HEK293 (cell line): ENCODE results near the gene SLC25A30.

Experiments used
- GLI2 ChIP-seq: fragments of 450-650 bp; formaldehyde crosslinking; IDR thresholded peaks from 2 replicates; pipeline ENCODE4; 2017; ENCODE audit warnings: missing biosample characterization, missing genetic modification characterization, low read depth, borderline replicate concordance
- GLIS1 ChIP-seq: fragments of 450-650 bp; formaldehyde crosslinking; IDR thresholded peaks from 2 replicates; pipeline ENCODE4 v1.5.1; 2016; ENCODE audit warnings: missing biosample characterization, missing genetic modification characterization
- HOXA7 ChIP-seq: sonication (generic); formaldehyde crosslinking; IDR thresholded peaks from 2 replicates; pipeline ENCODE4 v1.8.1; 2022; ENCODE audit warnings: missing genetic modification reagents, borderline replicate concordance
- KLF8 ChIP-seq: fragments of 450-650 bp; formaldehyde crosslinking; IDR thresholded peaks from 2 replicates; pipeline ENCODE4 v1.5.1; 2016; ENCODE audit warnings: missing biosample characterization, missing genetic modification characterization
- KLF9 ChIP-seq: fragments of 450-650 bp; formaldehyde crosslinking; IDR thresholded peaks from 2 replicates; pipeline ENCODE4 v1.5.1; 2016; ENCODE audit warnings: missing biosample characterization, missing genetic modification characterization, low read depth
- SETDB1 ChIP-seq: IDR thresholded peaks from one replicate; pipeline ENCODE4 v1.6.1; 2017; ENCODE audit warnings: mild to moderate bottlenecking, low read length, moderate library complexity, mixed read lengths; ENCODE audit not compliant: insufficient read length
- YY2 ChIP-seq: fragments of 450-650 bp; formaldehyde crosslinking; IDR thresholded peaks from 2 replicates; pipeline ENCODE4 v1.5.1; 2016; ENCODE audit warnings: missing biosample characterization, missing genetic modification characterization
- ZBTB17 ChIP-seq: fragments of 450-650 bp; formaldehyde crosslinking; IDR thresholded peaks from 2 replicates; pipeline ENCODE4 v1.5.1; 2016; ENCODE audit warnings: missing biosample characterization, missing genetic modification characterization
- ZBTB20 ChIP-seq: fragments of 450-650 bp; formaldehyde crosslinking; IDR thresholded peaks from 2 replicates; pipeline ENCODE4 v1.5.1; 2016; ENCODE audit warnings: missing biosample characterization, missing genetic modification characterization
- ZIC2 ChIP-seq: fragments of 450-650 bp; formaldehyde crosslinking; IDR thresholded peaks from 2 replicates; pipeline ENCODE4 v1.5.1; 2016; ENCODE audit warnings: missing biosample characterization, missing genetic modification characterization
- ZNF133 ChIP-seq: fragments of 450-650 bp; formaldehyde crosslinking; IDR thresholded peaks from 2 replicates; pipeline ENCODE4 v1.5.1; 2016; ENCODE audit warnings: missing biosample characterization, missing genetic modification characterization
- ZNF138 ChIP-seq: fragments of 450-650 bp; formaldehyde crosslinking; IDR thresholded peaks from 2 replicates; pipeline ENCODE4 v1.5.1; 2016; ENCODE audit warnings: missing biosample characterization, missing genetic modification characterization, borderline replicate concordance
- ZNF146 ChIP-seq: fragments of 450-650 bp; formaldehyde crosslinking; IDR thresholded peaks from 2 replicates; pipeline ENCODE4 v1.5.1; 2016; ENCODE audit warnings: missing biosample characterization, missing genetic modification characterization
- ZNF292 ChIP-seq: fragments of 450-650 bp; formaldehyde crosslinking; IDR thresholded peaks from 2 replicates; pipeline ENCODE4 v1.5.1; 2016; ENCODE audit warnings: low read depth, missing biosample characterization, missing genetic modification characterization, borderline replicate concordance
- ZNF426 ChIP-seq: fragments of 450-650 bp; formaldehyde crosslinking; IDR thresholded peaks from 2 replicates; pipeline ENCODE4 v1.5.1; 2017; ENCODE audit warnings: missing biosample characterization, missing genetic modification characterization, mild to moderate bottlenecking, inconsistent platforms, moderate library complexity
- ZNF48 ChIP-seq: fragments of 450-650 bp; formaldehyde crosslinking; IDR thresholded peaks from 2 replicates; pipeline ENCODE4 v1.5.1; 2016; ENCODE audit warnings: missing biosample characterization, missing genetic modification characterization
- ZNF501 ChIP-seq: fragments of 450-650 bp; formaldehyde crosslinking; IDR thresholded peaks from 2 replicates; pipeline ENCODE4 v1.5.1; 2016; ENCODE audit warnings: missing biosample characterization, missing genetic modification characterization
- ZNF510 ChIP-seq: fragments of 450-650 bp; formaldehyde crosslinking; IDR thresholded peaks from 2 replicates; pipeline ENCODE4 v1.5.1; 2018; ENCODE audit warnings: mild to moderate bottlenecking, missing genetic modification characterization, missing biosample characterization; ENCODE audit not compliant: insufficient replicate concordance
- ZNF555 ChIP-seq: fragments of 450-650 bp; formaldehyde crosslinking; conservative IDR thresholded peaks from 2 replicates; pipeline ENCODE4 v1.5.1; 2017; ENCODE audit warnings: missing biosample characterization, mild to moderate bottlenecking, missing genetic modification characterization, inconsistent platforms
- ZNF600 ChIP-seq: fragments of 450-650 bp; formaldehyde crosslinking; IDR thresholded peaks from 2 replicates; pipeline ENCODE4 v1.5.1; 2016; ENCODE audit warnings: missing biosample characterization, missing genetic modification characterization
- ZNF747 ChIP-seq: fragments of 450-650 bp; formaldehyde crosslinking; IDR thresholded peaks from 2 replicates; pipeline ENCODE4 v1.5.1; 2016; ENCODE audit warnings: missing biosample characterization, missing genetic modification characterization
- ZNF768 ChIP-seq: fragments of 450-650 bp; formaldehyde crosslinking; IDR thresholded peaks from 2 replicates; pipeline ENCODE4 v1.5.1; 2018; ENCODE audit warnings: missing biosample characterization, mild to moderate bottlenecking, missing genetic modification characterization
- ZNF777 ChIP-seq: fragments of 450-650 bp; formaldehyde crosslinking; IDR thresholded peaks from 2 replicates; pipeline ENCODE4 v1.5.1; 2017; ENCODE audit warnings: missing biosample characterization, missing genetic modification characterization, borderline replicate concordance
- TF ChIP-seq, protein P1 (sequence below): fragments of 450-650 bp; formaldehyde crosslinking; IDR thresholded peaks from 2 replicates; pipeline ENCODE4 v1.5.1; 2016; ENCODE audit warnings: missing biosample characterization, missing genetic modification characterization
- TF ChIP-seq, protein P2 (sequence below): fragments of 450-650 bp; formaldehyde crosslinking; IDR thresholded peaks from 2 replicates; pipeline ENCODE4 v1.5.1; 2017; ENCODE audit warnings: missing biosample characterization, missing genetic modification characterization
- TF ChIP-seq, protein P3 (sequence below): fragments of 450-650 bp; formaldehyde crosslinking; IDR thresholded peaks from 2 replicates; pipeline ENCODE4 v1.5.1; 2016; ENCODE audit warnings: missing biosample characterization, missing genetic modification characterization
- TF ChIP-seq, protein P4 (sequence below): fragments of 450-650 bp; formaldehyde crosslinking; IDR thresholded peaks from 2 replicates; pipeline ENCODE4 v1.5.1; 2017; ENCODE audit warnings: missing biosample characterization, missing genetic modification characterization
- TF ChIP-seq, protein P5 (sequence below): fragments of 450-650 bp; formaldehyde crosslinking; IDR thresholded peaks from 2 replicates; pipeline ENCODE4 v1.5.1; 2016; ENCODE audit warnings: missing biosample characterization, missing genetic modification characterization

SLC25A30 gene

DNA sequence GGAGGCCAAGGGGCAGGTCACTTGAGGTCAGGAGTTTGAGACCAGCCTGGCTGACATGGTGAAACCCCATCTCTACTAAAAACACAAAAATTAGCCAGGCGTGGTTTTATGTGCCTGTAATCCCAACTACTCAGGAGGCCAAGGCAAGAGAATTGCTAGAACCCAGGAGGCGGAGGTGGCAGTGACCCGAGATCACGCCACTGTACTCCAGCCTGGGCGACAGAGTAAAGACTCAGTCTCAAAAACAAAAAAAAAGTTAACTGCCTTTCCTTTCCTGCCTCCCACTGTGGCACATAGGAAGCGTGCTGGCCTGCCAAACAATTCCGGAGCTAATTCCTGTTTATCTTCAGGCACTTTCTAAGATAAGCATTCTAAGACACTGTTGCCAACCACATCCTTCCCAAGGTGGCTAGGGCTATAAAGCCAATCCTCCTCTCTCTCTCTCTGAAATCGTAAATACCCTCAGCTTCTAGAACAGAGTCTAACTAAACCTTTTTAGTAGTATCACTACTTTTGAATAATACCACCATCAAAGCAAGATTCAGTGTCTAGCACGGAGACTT lies 21.6 kb downstream of the SLC25A30 start (continued):
- TF ChIP-seq, protein P1, sequence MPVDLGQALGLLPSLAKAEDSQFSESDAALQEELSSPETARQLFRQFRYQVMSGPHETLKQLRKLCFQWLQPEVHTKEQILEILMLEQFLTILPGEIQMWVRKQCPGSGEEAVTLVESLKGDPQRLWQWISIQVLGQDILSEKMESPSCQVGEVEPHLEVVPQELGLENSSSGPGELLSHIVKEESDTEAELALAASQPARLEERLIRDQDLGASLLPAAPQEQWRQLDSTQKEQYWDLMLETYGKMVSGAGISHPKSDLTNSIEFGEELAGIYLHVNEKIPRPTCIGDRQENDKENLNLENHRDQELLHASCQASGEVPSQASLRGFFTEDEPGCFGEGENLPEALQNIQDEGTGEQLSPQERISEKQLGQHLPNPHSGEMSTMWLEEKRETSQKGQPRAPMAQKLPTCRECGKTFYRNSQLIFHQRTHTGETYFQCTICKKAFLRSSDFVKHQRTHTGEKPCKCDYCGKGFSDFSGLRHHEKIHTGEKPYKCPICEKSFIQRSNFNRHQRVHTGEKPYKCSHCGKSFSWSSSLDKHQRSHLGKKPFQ (tag by site-specific recombination), result no peak
- TF ChIP-seq ZNF146 (tag by site-specific recombination) (no peak), YY2 (tag by site-specific recombination) (no peak), ZNF600 (tag by site-specific recombination) (peak; percentile 87), GLI2 (no peak), ZNF138 (tag by site-specific recombination) (no peak), ZNF48 (tag by site-specific recombination) (no peak), GLIS1 (tag by site-specific recombination) (peak; percentile 81), KLF9 (tag by site-specific recombination) (no peak), ZNF510 (tag by site-specific recombination) (no peak), ZNF426 (no peak), ZNF133 (tag by site-specific recombination) (no peak), ZIC2 (tag by site-specific recombination) (peak; percentile 67), ZNF747 (tag by site-specific recombination) (no peak), ZBTB20 (tag by site-specific recombination) (no peak), HOXA7 (CRISPR knock-in tag) (no peak), SETDB1 (no peak), ZNF555 (no peak), ZNF501 (tag by site-specific recombination) (no peak), ZNF777 (tag by site-specific recombination) (no peak), ZNF768 (no peak), ZNF292 (tag by site-specific recombination) (no peak), KLF8 (no peak), ZBTB17 (tag by site-specific recombination) (0 out of 2 replicates have a peak, but pooled peaks have one; percentile 18)
- TF ChIP-seq, protein P2, sequence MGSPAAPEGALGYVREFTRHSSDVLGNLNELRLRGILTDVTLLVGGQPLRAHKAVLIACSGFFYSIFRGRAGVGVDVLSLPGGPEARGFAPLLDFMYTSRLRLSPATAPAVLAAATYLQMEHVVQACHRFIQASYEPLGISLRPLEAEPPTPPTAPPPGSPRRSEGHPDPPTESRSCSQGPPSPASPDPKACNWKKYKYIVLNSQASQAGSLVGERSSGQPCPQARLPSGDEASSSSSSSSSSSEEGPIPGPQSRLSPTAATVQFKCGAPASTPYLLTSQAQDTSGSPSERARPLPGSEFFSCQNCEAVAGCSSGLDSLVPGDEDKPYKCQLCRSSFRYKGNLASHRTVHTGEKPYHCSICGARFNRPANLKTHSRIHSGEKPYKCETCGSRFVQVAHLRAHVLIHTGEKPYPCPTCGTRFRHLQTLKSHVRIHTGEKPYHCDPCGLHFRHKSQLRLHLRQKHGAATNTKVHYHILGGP (tag by site-specific recombination), result peak; percentile 82; the same call in 1 of the 2 replicates
- TF ChIP-seq, protein P3, sequence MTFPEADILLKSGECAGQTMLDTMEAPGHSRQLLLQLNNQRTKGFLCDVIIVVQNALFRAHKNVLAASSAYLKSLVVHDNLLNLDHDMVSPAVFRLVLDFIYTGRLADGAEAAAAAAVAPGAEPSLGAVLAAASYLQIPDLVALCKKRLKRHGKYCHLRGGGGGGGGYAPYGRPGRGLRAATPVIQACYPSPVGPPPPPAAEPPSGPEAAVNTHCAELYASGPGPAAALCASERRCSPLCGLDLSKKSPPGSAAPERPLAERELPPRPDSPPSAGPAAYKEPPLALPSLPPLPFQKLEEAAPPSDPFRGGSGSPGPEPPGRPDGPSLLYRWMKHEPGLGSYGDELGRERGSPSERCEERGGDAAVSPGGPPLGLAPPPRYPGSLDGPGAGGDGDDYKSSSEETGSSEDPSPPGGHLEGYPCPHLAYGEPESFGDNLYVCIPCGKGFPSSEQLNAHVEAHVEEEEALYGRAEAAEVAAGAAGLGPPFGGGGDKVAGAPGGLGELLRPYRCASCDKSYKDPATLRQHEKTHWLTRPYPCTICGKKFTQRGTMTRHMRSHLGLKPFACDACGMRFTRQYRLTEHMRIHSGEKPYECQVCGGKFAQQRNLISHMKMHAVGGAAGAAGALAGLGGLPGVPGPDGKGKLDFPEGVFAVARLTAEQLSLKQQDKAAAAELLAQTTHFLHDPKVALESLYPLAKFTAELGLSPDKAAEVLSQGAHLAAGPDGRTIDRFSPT (tag by site-specific recombination), result no peak
- TF ChIP-seq, protein P4, sequence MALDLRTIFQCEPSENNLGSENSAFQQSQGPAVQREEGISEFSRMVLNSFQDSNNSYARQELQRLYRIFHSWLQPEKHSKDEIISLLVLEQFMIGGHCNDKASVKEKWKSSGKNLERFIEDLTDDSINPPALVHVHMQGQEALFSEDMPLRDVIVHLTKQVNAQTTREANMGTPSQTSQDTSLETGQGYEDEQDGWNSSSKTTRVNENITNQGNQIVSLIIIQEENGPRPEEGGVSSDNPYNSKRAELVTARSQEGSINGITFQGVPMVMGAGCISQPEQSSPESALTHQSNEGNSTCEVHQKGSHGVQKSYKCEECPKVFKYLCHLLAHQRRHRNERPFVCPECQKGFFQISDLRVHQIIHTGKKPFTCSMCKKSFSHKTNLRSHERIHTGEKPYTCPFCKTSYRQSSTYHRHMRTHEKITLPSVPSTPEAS (tag by site-specific recombination), result no peak
- TF ChIP-seq, protein P5, sequence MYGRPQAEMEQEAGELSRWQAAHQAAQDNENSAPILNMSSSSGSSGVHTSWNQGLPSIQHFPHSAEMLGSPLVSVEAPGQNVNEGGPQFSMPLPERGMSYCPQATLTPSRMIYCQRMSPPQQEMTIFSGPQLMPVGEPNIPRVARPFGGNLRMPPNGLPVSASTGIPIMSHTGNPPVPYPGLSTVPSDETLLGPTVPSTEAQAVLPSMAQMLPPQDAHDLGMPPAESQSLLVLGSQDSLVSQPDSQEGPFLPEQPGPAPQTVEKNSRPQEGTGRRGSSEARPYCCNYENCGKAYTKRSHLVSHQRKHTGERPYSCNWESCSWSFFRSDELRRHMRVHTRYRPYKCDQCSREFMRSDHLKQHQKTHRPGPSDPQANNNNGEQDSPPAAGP, result no peak
